GM21737 (cell line): ENCODE data around the gene FOXL3.

Source experiments
- ATAC-seq: cut with Tn5 transposase; IDR thresholded peaks from one replicate; pipeline ENCODE4 v1.9.1; 2021; ENCODE audit warnings: mild to moderate bottlenecking, moderate library complexity; ENCODE audit not compliant: unreplicated experiment

FOXL3 gene

DNA sequence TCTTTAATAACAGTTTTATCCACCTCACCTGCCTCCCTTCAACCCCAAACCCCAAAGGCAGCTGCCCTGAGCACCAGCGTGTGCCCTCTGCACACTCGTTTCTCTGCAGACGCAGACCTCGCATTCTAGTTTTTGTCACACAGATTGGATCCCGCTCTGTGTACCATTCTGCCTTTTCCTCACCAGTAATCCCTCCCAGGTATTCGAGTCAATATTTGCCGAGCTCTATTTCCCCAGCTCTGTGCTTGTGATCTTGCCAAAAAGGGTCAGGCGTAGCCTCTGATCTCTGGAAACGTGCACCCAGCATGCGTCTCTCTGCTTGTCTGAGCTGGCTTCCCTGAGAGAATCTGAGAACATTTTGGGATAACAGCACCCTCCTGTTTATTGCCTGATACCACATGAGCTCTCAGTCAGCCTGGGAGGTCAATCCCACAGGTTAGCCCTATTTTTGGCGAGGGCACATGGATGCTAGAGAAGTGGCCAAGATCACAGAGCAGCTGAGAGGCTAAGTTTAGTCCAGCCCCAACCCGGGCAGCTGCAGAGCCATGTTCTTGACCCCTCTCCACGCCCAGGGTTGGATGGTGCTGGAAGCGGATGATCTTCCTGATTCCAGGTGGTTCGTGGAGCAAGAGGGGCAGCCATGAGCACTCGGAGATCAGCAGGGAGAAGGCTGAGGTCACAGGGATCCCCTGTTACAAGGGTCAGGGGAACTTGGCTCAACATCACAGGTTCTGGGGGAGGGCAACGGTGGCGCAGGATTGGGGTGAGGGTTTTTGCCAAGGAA lies 29.1 kb downstream of the FOXL3 start:
- no peak for ATAC-seq

DNA sequence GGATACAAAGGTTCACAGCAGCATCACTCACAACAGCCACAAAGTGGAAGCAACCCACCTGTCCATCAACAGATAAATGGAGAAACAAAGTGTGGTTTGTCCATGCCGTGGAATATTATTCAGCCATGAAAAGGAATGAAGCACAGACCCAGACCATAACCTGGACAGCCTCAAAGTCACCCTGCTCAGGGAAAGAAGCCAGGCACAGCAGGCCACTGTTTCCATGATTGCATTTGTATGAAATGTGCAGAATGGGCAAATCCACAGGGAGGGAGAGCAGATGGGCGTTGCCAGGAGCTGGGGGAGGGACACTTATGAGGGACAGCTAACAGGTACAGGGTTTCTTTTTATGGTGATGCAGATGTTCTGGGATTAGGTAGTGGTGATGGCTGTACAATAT lies 30.3 kb downstream of the FOXL3 start:
- no peak for ATAC-seq

DNA sequence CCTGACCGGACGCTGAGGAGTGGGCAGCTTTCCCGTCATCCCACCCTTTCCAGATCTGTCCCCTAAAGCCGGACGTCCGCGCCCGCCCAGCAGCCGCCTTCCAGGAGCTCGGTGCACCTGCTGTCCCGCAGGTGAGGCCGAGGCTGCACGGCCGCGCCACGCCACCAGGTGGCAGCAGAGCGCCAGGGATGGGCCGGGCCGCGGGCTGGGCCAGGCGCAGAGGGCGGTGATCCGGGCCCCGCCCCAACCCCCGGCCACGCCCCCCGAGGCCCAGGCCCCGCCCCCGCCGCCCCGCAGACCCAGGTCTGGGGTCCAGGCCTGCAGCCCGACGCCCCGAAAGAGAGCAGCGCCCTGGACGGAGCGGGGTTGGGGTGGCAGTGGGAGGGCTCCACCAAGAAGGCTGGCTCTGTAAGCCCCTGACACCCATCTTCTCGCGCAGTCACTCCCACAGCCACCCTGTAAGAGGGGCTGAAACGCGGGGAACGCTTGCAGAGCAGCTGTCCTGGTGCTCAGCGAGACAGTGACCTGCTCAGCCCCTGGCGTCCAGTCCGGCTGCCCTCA lies 32.2 kb downstream of the FOXL3 start:
- ATAC-seq = no peak

DNA sequence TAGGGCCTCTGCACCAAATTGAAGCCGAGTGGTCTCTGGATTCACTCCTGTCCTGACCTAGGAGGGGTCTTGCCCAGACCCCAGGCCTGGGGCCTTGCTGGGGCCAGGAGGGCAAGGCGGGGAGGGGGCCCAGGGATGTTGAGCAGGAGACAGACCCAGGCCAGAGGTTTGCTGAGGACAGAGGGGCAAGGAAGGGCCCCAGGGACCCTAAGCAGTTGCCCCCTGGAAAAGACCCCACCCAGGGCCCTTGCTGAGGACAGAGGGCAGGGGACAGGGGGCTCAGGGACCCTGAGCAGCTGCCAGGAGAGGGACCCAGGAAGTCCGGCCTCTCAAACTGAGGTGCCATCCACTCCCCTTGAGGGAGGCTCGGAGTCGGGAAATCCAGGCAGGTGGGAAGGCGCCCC lies 32.7 kb downstream of the FOXL3 start:
- no peak for ATAC-seq

DNA sequence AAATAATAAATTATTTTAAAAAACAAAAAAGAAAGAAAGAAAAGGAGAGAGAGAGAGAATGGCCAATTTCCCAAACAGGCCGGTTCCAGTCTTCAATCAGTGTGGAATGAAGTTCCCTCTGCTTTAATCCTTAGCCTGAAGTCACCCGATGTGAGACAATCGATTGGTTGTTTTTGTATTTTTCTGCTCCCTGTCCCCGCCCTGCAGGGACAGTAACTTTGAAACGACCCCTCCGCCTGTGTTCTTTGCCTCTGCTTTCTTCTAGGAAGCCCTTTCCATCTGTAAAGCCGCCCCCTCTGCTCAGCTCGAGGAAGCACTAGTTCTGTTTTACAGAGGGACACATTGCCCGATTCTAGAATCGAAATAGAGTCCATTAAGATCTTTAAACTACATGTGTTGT lies 33.4 kb downstream of the FOXL3 start:
- ATAC-seq = no peak

DNA sequence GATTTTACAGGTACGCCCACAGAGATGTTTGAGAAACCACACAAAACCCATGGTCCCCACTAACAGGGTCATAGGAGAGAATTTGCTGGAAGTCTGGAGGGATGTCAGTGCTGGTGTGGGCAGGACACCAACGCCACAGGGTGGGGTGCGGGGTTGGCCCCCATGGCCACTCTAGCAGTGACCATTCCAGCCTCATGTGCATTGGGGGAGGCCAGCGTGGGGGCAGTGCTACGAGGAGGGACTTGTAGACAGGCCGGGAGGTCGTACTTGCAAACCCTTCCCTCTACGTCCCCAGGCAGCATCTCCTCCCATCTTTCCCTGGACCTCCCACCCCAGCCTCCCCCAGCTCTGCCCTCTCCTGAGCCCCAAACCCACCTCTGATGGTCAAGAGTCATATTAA lies 34.0 kb downstream of the FOXL3 start:
- no peak for ATAC-seq

DNA sequence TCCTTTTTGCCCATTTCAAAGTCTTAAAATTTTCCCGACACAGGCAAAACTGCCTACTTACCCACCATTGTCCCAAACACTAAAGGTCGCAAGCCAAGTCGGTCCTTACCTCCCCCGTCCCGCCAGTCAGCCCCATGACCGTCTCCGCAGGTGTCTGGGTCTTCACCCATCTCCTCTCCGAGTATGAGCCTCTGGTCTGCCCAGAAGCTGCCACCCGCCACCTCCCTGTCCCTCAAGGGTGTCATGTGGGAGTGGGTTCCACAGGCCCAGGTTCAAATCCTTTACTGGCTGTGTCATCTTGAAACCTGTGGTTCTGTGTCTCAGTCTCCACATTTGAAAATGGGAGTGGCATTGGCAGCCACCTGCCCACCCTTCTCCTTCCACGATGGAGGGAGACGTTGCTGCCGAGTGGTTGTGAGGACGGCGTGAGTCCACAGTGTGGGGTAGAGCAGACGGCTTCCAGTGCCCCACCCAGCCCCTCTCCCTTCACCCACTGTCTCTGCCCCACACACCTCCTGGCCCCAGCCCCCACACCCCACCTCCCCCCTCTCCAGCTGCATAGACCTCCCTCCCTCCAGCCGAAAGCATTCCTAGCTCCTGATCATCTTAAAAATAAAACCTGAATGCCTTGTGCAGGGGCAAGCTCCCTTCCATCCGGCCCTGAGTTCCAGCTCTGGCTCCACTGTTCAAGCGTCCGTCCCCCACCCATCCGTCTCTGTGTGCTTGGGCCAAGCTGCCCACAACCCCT lies 35.3 kb downstream of the FOXL3 start:
- ATAC-seq = no peak

DNA sequence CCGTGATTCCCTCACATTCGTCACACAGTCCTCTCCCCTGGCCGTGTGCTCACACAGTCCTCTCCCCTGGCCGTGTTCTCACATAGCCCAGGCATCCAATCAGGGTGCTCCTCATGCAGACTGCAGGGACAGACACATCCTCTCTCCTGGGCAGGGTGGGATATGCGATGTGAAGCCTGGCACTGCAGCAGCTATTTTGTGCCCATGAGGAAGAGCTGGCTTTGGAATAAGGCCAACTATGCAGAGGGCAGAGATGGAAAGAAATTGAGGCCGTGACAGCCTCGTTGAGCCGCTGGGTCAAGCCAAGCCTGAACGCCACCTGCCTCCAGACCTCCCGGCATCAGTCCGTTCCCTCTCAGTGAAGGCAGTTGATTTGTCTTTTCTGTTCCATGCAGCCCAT lies 35.8 kb downstream of the FOXL3 start:
- ATAC-seq = no peak

DNA sequence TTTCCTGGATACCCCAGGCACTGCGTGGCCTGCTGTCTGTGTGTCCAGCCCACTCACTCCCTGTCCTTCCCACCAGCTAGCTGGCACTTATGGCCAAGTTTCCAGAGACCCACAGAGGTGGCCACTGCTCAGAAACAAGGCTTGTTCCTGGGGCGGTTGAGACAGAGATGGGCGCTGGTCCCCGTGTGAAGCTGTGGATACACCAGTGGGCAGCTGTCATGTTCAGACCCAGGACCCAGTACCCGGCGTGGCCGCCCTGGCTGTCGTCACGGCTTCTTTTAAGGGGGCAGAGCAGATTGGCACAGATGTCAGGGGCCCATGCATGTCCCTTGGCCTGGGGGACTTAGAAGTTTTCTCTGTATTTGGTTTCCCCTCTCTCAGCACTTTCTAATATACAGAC lies 36.3 kb downstream of the FOXL3 start:
- no peak for ATAC-seq

DNA sequence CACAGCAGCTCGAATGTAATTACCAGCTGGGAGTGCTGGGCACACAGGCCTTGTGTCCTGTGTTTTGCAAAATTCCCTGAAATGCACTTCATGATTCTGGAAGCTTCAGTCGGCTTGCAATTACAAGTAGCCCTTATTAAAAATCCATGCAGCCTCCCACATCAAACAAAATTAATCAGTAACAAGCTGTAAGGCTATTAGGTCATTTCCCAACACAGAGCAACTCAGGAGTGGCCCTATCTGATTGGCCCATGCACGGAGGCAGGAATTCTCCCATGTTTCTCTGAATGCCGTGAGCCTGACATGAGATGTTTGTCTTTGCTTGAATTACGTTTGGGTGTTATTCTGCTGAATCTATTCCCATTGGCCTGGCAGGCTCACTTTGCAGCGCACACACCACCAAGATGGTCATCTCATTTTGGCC lies 36.9 kb downstream of the FOXL3 start:
- ATAC-seq = no peak

DNA sequence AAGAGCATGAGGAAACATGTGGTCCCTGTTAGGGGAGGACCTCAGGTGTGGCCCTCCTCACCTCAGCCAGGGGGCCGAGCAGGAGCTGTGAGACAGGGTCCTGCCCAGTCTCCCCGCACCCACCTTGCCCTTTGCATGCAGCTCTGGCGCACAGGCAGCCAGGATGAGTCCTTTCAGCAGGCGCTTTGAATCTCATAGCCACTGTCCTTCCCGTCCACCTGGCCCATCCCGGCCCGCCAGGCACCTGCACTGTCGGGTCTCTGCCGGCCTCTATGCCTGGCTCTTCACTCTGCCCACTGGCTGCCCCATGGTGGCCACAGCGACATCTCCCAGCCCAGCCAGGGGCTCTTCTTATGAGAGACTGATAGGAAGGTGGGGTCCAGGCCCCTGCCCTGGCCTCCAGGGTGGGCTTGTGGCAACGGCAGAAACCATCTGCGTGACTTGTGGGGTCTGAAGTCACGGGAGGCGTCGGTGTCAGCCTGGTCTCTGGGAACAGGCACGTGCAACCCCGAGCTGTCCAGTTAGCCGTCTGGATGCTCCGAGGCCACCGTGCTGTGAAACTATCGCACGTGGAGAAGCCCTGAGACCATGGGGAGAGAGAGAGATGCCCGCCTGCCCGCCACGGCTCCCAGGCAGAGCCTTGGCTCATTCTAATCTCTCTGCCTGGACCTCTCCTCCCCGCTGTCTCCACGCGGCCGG lies 37.4 kb downstream of the FOXL3 start:
- ATAC-seq = no peak

DNA sequence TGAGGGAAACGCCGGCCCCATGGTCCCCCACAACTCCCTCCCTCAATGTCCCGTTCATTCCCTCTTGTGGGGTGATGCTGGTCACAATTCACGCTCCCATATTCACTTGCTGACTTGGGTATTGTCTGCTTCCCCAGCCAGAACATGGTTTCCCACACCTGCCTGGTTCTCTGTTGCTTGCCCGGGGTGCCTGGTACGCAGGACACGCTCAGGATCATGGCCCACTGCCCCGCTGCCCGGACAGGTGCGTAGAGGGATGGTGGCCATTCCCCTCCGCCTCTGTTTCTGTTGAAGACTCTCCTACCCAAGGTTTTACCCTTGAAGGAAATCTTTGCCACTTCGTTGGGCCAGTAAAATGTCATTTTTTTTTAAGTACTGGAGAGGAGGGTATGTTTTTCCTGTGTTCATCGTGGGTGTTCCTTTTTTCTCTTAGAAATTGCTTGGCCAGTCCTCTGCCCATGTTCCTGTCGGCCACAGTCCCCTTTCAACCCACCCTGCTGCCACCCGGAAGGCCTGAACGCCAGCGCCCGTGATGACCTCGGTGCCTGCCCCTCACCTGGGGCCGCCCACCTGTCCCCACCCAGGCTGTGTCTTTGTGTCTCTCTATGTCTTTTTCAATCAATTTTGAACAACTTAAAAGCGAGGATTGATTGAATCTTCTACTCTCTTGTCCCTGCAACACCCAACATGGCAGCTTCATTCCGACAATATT lies 38.2 kb downstream of the FOXL3 start:
- ATAC-seq = no peak

DNA sequence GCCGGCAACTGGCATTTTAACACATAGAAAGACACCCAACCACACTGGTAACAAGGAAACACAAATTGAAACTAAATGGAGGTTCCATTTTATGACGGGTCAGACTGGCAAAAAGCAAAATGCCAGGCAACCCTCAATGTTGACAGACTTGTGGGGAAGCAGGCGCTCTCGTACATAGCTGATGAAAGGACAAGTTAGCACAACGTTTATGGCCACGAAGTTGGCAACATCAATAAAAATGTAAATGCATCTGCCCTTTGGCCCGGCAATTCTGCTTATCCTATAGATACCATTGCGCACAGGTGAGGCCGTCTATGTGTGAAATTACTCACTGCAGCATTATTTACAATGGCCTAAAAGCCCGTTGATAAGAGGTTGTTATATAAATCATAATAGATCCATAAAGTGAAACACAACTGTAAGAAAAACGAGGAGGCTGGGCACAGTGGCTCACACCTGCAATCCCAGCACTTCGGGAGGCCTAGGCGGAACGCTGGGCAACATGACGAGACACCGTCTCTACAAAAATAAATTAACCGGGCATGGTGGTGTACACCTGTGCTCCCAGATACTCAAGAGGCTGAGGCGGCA lies 39.8 kb downstream of the FOXL3 start:
- ATAC-seq = no peak

DNA sequence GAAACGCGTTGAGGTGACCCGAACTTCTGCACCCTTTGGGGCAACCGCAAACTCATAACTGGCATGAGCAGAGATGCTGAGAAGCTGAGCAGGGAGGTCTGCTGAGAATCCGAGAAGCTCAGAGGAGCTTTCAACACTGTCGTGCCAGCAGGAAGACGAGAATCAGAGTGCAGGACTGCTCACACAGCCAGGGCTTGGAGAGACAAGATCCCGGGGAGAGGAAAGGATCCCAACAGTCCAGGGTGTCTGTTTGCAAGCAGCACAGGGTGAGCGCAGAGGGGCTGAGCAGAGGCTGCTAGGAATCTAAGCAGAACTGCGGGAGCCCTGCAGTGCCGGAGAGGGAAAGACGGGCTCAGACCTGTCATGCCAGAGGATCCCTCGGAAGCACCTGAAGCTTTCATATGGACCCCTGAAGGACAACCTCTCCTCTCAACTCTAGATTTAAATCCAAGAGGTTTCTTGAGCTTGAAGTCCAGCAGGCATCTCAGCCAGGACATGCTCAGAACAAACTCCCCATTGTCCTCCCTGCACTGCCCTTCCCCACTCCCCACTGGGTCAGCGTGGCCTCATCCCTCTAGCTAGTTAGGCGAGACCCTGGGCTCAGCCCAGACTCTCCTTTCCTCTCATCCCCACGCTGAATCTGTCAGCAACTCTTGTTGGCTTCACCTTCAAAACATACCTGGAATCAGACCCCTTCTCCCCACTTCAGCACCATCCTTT lies 40.7 kb downstream of the FOXL3 start:
- ATAC-seq = no peak

DNA sequence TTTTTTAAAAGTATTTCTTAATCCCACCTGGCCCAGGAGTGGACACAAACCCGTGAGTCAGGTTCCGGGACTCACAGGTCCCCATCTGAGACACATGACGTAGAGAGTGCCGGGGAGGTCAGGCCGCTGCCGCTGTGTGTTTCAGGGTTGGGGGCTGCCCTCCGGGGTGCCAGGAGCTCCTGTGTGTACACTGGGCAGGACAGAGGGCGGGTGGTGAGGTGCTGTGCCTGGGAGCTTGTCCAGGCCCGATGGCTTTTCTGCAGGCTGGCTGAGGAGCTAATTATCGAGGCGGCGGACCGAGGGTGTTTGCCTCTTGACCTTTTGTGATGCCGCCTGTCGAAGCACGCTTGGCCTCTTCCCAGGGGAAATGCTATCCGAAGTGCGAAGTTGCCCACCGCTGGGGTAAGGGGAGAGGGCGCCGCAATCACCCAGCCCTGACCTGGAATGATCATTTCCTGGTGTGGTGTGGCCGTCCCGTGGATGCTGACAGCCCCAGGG lies 42.1 kb downstream of the FOXL3 start:
- no peak for ATAC-seq

DNA sequence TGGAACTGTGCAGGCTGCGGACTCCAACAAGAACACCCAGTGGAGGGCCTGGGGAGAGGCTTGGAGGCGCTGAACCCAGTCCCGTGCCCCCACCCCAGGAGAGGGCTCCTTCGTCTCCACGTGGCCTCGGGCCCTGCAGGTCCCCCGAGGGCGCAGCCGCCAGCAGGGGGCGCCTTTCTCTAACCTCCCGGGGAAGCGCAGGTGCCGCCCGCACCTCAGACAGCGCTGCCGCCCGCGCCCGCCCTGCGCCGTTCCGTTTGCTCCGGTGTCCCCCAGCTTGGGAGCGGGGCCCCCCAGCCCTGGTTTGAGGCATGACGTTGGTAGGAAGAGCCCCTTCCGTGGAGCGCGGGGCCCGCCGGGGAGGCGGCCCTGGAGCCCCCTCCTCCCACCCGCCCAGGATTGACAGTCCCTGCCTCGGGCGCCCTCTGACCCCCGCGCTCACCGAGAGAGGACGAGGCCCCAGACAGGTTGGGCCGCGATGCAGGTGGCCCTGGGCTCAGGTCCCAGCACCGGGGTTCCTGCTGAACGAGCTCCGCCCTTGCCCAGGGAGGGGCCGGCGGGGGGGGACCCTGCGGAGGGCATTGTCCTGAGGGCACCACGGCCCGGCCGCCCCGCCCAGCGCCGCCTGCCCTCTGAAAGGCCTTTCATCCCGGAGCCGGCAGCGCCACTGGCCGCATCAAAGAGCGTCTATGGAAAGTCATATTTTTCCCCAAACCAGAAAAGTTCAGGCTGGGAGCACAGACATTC lies 42.8 kb downstream of the FOXL3 start:
- no peak for ATAC-seq

DNA sequence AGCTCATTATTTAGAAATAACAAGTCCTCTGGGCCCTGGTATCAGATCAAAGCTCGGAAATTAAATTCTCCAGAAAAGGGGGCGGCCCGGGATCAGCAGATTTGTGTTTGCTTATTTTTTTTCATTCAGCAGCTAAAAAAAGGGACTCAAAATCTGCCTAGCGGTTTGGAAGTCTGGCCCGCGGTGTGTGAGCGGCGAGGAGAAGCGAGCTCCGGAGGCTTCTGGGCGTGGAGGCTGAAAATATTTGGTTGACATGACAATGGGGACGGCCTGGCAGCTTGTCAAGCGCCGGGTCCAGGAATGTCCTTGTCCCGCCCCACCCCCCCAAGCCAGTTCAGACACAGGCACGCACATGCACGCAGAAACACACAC lies 43.4 kb downstream of the FOXL3 start:
- no peak for ATAC-seq

DNA sequence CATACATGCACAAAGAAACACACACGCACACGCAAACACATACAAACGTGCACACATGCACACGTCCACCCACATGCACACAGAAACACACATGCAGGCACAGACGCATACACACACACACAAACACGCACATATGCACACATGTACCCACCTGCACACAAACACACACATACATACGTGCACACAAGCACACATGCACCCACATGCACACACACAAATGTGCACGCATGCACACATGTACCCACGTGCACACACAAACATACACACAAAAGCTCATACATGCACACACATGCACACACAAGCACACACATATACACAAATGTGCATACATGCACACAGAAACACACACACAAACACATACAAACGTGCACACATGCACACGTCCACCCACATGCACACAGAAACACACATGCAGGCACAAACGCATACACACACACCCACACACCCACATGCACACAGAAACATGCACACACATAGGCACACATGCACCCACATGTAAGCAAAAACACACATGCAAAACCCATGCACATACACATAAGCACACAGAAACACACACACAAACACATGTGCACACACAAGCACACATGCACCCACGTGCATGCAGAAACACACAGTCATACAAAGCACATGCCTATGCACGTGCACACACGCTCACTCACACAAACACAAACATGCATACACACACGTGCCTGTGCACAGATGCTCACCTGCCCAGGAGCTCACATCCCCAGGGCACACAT lies 44.8 kb downstream of the FOXL3 start:
- no peak for ATAC-seq
